PC-9 (cell line): ENCODE data around the gene SLCO2B1.

Source experiments
- CTCF ChIP-seq: fragments of 200-600 bp; sonication (generic); conservative IDR thresholded peaks from 2 replicates; pipeline ENCODE4 v1.6.1; 2017; ENCODE audit warnings: mixed run types, antibody characterized with exemption, mild to moderate bottlenecking, moderate library complexity
- EZH2 ChIP-seq: fragments of 200-600 bp; sonication (generic); IDR thresholded peaks from 2 replicates; pipeline ENCODE4 v1.8.0; 2017; ENCODE audit warnings: antibody characterized with exemption, low read depth

GRCh38 chr11:75167617-75168016 is 16.7 kb downstream of the SLCO2B1 start:
- TF ChIP-seq CTCF: no peak
- TF ChIP-seq EZH2: no peak
